H1 (cell line): Measurements from ENCODE around the gene UVRAG. TPM values are rescaled to one million over a fixed set of nuclear protein-coding genes. Genes with fewer than 3 reads are reported as not detected.

Source experiments
- ATF2 ChIP-seq: IDR thresholded peaks from 2 replicates; pipeline ENCODE4 v1.6.1; 2012; ENCODE audit warnings: low read length, inconsistent platforms
- CREB1 ChIP-seq: IDR thresholded peaks from 2 replicates; pipeline ENCODE4 v1.6.1; 2012; ENCODE audit warnings: inconsistent platforms
- MAX ChIP-seq: IDR thresholded peaks from 2 replicates; pipeline ENCODE4 v1.6.1; 2012; ENCODE audit warnings: inconsistent platforms
- SP1 ChIP-seq: IDR thresholded peaks from 2 replicates; pipeline ENCODE4 v1.6.1; 2011; ENCODE audit warnings: low read depth, low read length
- ZNF274 ChIP-seq: IDR thresholded peaks from 2 replicates; pipeline ENCODE4 v1.7.0; 2012; ENCODE audit warnings: low read length, borderline replicate concordance; ENCODE audit errors: extremely low read depth
- polyA plus RNA-seq, 7 experiments: library from polyadenylated mRNA; depleted of rRNA in 3 of 7; stranded (reverse) in 5 of 7; unstranded in 2 of 7; fragments of >200 nt in 5 of 7; fragments of 200-250 nt in 2 of 7; gene quantifications; 1 replicate in 5 of 7; 2 replicates in 1 of 7; 4 replicates in 1 of 7; pipeline versions ENCODE4 v1.2.1 to v1.2.3, GENCODE V29; 2011 to 2013; ENCODE audit warnings: missing spikeins in 2 of 7, mixed read lengths in 2 of 7
- total RNA-seq: library from RNA; stranded (reverse); fragmentation: NEBNext Ultra II Directional; extraction: Animal tissue kit (Norgen Biotek cat#: 25700); gene quantifications from 2 replicates; pipeline ENCODE4 v1.2.1, GENCODE V29; 2021

UVRAG gene
- total and polyA plus RNA-seq, 2 of the 8 experiments (the other 6 are each of a cell fraction or from before 2014, with no cell fraction given): 5.5 to 14.7 TPM

GRCh38 chr11:75776546-75776945 is 38.5 kb upstream of the UVRAG start (continued):
- TF ChIP-seq ATF2 (no peak), CREB1 (no peak), MAX (no peak), ZNF274 (no peak), SP1 (no peak)
